Measurements from ENCODE around the gene EGR1. TPM values are rescaled to one million over a fixed set of nuclear protein-coding genes. Genes with fewer than 3 reads are reported as not detected.
"Not testable (repeated sequence)": the region's sequence is repeated elsewhere in the genome, so short reads cannot be mapped to it uniquely, and the experiment has no call there.

The EGR1 gene
- total and polyA plus RNA-seq, 5 donors from 2014 or later = 0.38 to 19.0 (median 1.0) TPM

- not testable (repeated sequence) for H3K27me3 ChIP-seq (ENCODE audit: control insufficient read depth, insufficient read depth, low read length); H3K36me3 ChIP-seq (ENCODE audit: control insufficient read depth, insufficient read depth, low read length); ATAC-seq (ENCODE audit: low read depth in 2 of 2); H3K9me3 Mint-ChIP-seq; H3K36me3 Mint-ChIP-seq; H3K9me3 ChIP-seq (ENCODE audit: control insufficient read depth in 2 of 2, low read length in 2 of 2); H3K4me3 ChIP-seq (ENCODE audit: low read depth, low read length); H3K4me1 ChIP-seq (ENCODE audit: control insufficient read depth, insufficient read depth, low read length, poor library complexity, severe bottlenecking); H3K4me1 Mint-ChIP-seq; DNase-seq; H3K27ac ChIP-seq (ENCODE audit: insufficient read depth, low read length, poor library complexity, severe bottlenecking); H3K4me3 Mint-ChIP-seq; H3K27ac Mint-ChIP-seq
- H3K27me3 Mint-ChIP-seq = peaks cover 12% of the 10 kb centered on the region
Observed at GRCh38 chr5:138473151-138473550, 7.9 kb downstream of the EGR1 start.

GRCh38 chr5:138476918-138477317, 11.6 kb downstream of the EGR1 start:
- Histone ChIP-seq H3K4me1 (ENCODE audit: control insufficient read depth, insufficient read depth, low read length, poor library complexity, severe bottlenecking) (no peaks in the 10 kb centered on the region), H3K4me3 (ENCODE audit: low read depth, low read length) (no peak overlapping the region), H3K27me3 (ENCODE audit: control insufficient read depth, insufficient read depth, low read length) (no peaks in the 10 kb centered on the region), H3K9me3 (ENCODE audit: control insufficient read depth in 2 of 2, low read length in 2 of 2) (no peaks in the 10 kb centered on the region), H3K36me3 (ENCODE audit: control insufficient read depth, insufficient read depth, low read length) (no peaks in the 10 kb centered on the region), H3K27ac (ENCODE audit: insufficient read depth, low read length, poor library complexity, severe bottlenecking) (no peak overlapping the region)
- H3K4me3 Mint-ChIP-seq = peak overlapping the region in 1 of 4 donors; percentile 14
- H3K9me3 Mint-ChIP-seq = no peaks in the 10 kb centered on the region
- no peak for DNase-seq
- H3K27me3 Mint-ChIP-seq = peaks cover 21% of the 10 kb centered on the region
- no peaks in the 10 kb centered on the region for H3K4me1 Mint-ChIP-seq
- H3K36me3 Mint-ChIP-seq = no peaks in the 10 kb centered on the region
- H3K27ac Mint-ChIP-seq = no peak overlapping the region
- ATAC-seq (ENCODE audit: low read depth in 2 of 2) = no peak

GRCh38 chr5:138482638-138483037, 17.4 kb downstream of the EGR1 start:
- H3K4me3 Mint-ChIP-seq = no peak overlapping the region
- DNase-seq (no peak), ATAC-seq (ENCODE audit: low read depth in 2 of 2) (no peak)
- no peaks in the 10 kb centered on the region for H3K4me1 ChIP-seq (ENCODE audit: control insufficient read depth, insufficient read depth, low read length, poor library complexity, severe bottlenecking)
- H3K9me3 Mint-ChIP-seq = no peaks in the 10 kb centered on the region
- no peak overlapping the region for H3K4me3 ChIP-seq (ENCODE audit: low read depth, low read length)
- H3K36me3 ChIP-seq (ENCODE audit: control insufficient read depth, insufficient read depth, low read length) = no peaks in the 10 kb centered on the region
- H3K9me3 ChIP-seq (ENCODE audit: control insufficient read depth in 2 of 2, low read length in 2 of 2) = no peaks in the 10 kb centered on the region
- no peak overlapping the region for H3K27ac ChIP-seq (ENCODE audit: insufficient read depth, low read length, poor library complexity, severe bottlenecking)
- H3K4me1 Mint-ChIP-seq = no peaks in the 10 kb centered on the region
- H3K36me3 Mint-ChIP-seq = no peaks in the 10 kb centered on the region
- H3K27ac Mint-ChIP-seq = peak overlapping the region in 1 of 3 donors; percentile 50
- no peaks in the 10 kb centered on the region for H3K27me3 ChIP-seq (ENCODE audit: control insufficient read depth, insufficient read depth, low read length)
- H3K27me3 Mint-ChIP-seq = peaks cover 28% of the 10 kb centered on the region

- Histone ChIP-seq H3K27ac (ENCODE audit: insufficient read depth, low read length, poor library complexity, severe bottlenecking) (no peak overlapping the region), H3K36me3 (ENCODE audit: control insufficient read depth, insufficient read depth, low read length) (no peaks in the 10 kb centered on the region), H3K4me3 (ENCODE audit: low read depth, low read length) (no peak overlapping the region), H3K9me3 (ENCODE audit: control insufficient read depth in 2 of 2, low read length in 2 of 2) (no peaks in the 10 kb centered on the region), H3K27me3 (ENCODE audit: control insufficient read depth, insufficient read depth, low read length) (peaks cover 16% of the 10 kb centered on the region), H3K4me1 (ENCODE audit: control insufficient read depth, insufficient read depth, low read length, poor library complexity, severe bottlenecking) (peaks cover 19% of the 10 kb centered on the region)
- H3K4me1 Mint-ChIP-seq = peaks cover 0 to 17% (median 10%) of the 10 kb centered on the region in 4 donors
- ATAC-seq (ENCODE audit: low read depth in 2 of 2) = no peak
- no peaks in the 10 kb centered on the region for H3K9me3 Mint-ChIP-seq
- no peak overlapping the region for H3K27ac Mint-ChIP-seq
- H3K27me3 Mint-ChIP-seq = peaks cover 38% of the 10 kb centered on the region
- no peak overlapping the region for H3K4me3 Mint-ChIP-seq
- DNase-seq = no peak
- H3K36me3 Mint-ChIP-seq = no peaks in the 10 kb centered on the region
Observed at GRCh38 chr5:138488481-138488945, 23.2 kb downstream of the EGR1 start.

GRCh38 chr5:138489683-138490061, 24.4 kb downstream of the EGR1 start:
- ATAC-seq (ENCODE audit: low read depth in 2 of 2) (no peak), DNase-seq (no peak)
- H3K36me3 ChIP-seq (ENCODE audit: control insufficient read depth, insufficient read depth, low read length) = no peaks in the 10 kb centered on the region
- H3K27ac ChIP-seq (ENCODE audit: insufficient read depth, low read length, poor library complexity, severe bottlenecking) = no peak overlapping the region
- peak overlapping the region in 1 of 4 donors; percentile 40 for H3K4me3 Mint-ChIP-seq
- peaks cover 16% of the 10 kb centered on the region for H3K27me3 ChIP-seq (ENCODE audit: control insufficient read depth, insufficient read depth, low read length)
- no peaks in the 10 kb centered on the region for H3K36me3 Mint-ChIP-seq
- H3K27ac Mint-ChIP-seq = no peak overlapping the region
- H3K4me3 ChIP-seq (ENCODE audit: low read depth, low read length) = no peak overlapping the region
- peaks cover 19% of the 10 kb centered on the region for H3K4me1 ChIP-seq (ENCODE audit: control insufficient read depth, insufficient read depth, low read length, poor library complexity, severe bottlenecking)
- H3K27me3 Mint-ChIP-seq = peaks cover 41% of the 10 kb centered on the region
- H3K4me1 Mint-ChIP-seq = peaks cover 0 to 17% (median 10%) of the 10 kb centered on the region in 4 donors
- no peaks in the 10 kb centered on the region for H3K9me3 Mint-ChIP-seq
- no peaks in the 10 kb centered on the region for H3K9me3 ChIP-seq (ENCODE audit: control insufficient read depth in 2 of 2, low read length in 2 of 2)

- ATAC-seq (ENCODE audit: low read depth in 2 of 2) (no peak), DNase-seq (no peak)
- Mint-ChIP-seq H3K36me3 (no peaks in the 10 kb centered on the region), H3K4me1 (peaks cover 0 to 17% (median 10%) of the 10 kb centered on the region in 4 donors), H3K9me3 (no peaks in the 10 kb centered on the region), H3K4me3 (peak overlapping the region in 3 of 4 donors; percentile 40 to 57 (median 44)), H3K27me3 (peaks cover 40% of the 10 kb centered on the region), H3K27ac (no peak overlapping the region)
- H3K4me3 ChIP-seq (ENCODE audit: low read depth, low read length) = no peak overlapping the region
- H3K27me3 ChIP-seq (ENCODE audit: control insufficient read depth, insufficient read depth, low read length) = peaks cover 16% of the 10 kb centered on the region
- peaks cover 19% of the 10 kb centered on the region for H3K4me1 ChIP-seq (ENCODE audit: control insufficient read depth, insufficient read depth, low read length, poor library complexity, severe bottlenecking)
- H3K36me3 ChIP-seq (ENCODE audit: control insufficient read depth, insufficient read depth, low read length) = no peaks in the 10 kb centered on the region
- H3K27ac ChIP-seq (ENCODE audit: insufficient read depth, low read length, poor library complexity, severe bottlenecking) = no peak overlapping the region
- H3K9me3 ChIP-seq (ENCODE audit: control insufficient read depth in 2 of 2, low read length in 2 of 2) = no peaks in the 10 kb centered on the region
Observed at GRCh38 chr5:138490648-138491283, 25.5 kb downstream of the EGR1 start.

GRCh38 chr5:138491284-138491648, 26.0 kb downstream of the EGR1 start:
- Mint-ChIP-seq H3K9me3 (no peaks in the 10 kb centered on the region), H3K4me1 (peaks cover 0 to 17% (median 10%) of the 10 kb centered on the region in 4 donors), H3K27ac (no peak overlapping the region), H3K4me3 (peak overlapping the region; percentile 40 to 57 (median 48)), H3K36me3 (no peaks in the 10 kb centered on the region), H3K27me3 (peaks cover 39% of the 10 kb centered on the region)
- no peak for ATAC-seq (ENCODE audit: low read depth in 2 of 2)
- Histone ChIP-seq H3K9me3 (ENCODE audit: control insufficient read depth in 2 of 2, low read length in 2 of 2) (no peaks in the 10 kb centered on the region), H3K4me1 (ENCODE audit: control insufficient read depth, insufficient read depth, low read length, poor library complexity, severe bottlenecking) (peaks cover 19% of the 10 kb centered on the region), H3K36me3 (ENCODE audit: control insufficient read depth, insufficient read depth, low read length) (no peaks in the 10 kb centered on the region), H3K27ac (ENCODE audit: insufficient read depth, low read length, poor library complexity, severe bottlenecking) (no peak overlapping the region), H3K4me3 (ENCODE audit: low read depth, low read length) (peak overlapping the region; percentile 26), H3K27me3 (ENCODE audit: control insufficient read depth, insufficient read depth, low read length) (peaks cover 16% of the 10 kb centered on the region)
- no peak for DNase-seq
